ENCODE results near the gene GRB10.
"Not testable (repeated sequence)": the region's sequence is repeated elsewhere in the genome, so short reads cannot be mapped to it uniquely, and the experiment has no call there.

The GRB10 gene

DNA sequence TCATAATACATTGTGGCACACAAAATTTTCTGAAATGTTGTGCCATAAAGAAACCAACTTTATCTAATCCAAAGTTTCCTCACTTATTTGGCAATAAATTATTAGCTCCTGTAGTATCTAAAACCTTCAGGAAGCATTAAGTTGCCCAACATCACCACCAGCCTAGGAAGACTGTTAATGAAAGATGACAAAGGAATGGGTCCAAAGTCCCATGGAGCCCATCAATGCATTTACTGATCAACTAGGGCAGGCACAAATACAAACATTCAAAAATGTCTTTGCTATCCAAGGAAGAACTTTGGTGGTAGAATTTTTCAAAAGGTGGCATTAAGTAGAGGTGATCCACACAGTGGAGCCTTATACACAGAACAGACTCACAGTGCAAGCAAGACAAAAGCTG, 4.5 kb downstream of the GRB10 start:
- no peak for DNase-seq (ENCODE audit: low spot score)

DNA sequence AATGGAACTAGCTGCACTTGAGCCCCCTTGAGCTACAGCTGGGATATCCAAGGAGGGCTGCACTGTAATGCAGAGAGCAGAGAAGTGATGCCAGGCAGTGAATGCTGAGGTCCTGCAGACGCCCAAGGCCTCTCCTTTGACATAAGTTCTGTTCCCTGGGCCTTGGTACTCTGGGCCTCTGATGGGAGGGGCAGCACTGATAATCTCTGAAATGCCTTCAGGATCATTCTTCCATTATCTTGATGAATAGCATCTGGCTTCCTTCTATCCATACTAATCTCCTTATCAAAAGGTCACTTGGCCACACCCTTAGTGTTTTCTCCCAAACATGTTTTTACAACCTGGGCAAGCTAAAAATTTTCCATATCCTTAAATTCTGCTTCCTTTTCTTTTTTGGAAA, 6.9 kb downstream of the GRB10 start:
- DNase-seq (ENCODE audit: low spot score): no peak

DNA sequence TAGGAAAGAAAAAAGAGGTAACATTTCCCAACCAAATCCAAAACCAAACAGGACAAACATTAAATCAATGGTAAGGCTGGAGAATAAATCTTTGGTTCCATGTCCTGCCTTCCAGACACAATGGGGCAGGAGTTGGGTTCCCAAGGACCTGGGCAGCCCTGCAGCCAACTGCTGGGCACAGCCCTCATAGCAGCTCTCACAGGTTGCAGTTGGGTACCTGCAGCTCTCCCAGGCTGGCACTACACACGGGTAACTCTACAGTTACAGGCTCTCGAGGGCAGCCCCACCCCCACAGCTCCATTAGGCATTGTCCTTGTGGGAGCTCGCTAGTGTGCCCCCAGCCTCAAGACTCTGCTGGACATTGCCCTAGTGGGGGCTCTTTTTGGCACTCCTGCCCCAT, 7.5 kb downstream of the GRB10 start:
- DNase-seq (ENCODE audit: low spot score): no peak

DNA sequence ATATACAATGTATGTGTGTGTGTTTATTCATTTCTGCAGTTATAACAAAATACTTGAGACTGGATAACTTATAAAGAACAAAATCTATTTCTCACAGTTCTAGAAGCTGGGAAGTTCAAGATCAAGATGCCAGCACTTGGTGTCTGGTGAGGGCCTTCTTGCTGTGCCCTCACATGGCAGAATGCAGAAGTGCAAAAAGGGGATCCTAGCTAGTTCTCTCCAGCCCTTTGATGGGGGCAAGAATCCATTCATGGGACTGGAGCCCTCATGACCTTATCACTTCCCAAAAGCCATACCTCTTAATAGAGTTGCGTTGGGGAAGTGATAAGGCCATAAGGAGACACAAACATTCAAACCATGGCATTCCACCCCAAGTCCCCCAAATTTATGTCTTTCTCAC, 8.4 kb downstream of the GRB10 start:
- no peak for DNase-seq (ENCODE audit: low spot score)

DNA sequence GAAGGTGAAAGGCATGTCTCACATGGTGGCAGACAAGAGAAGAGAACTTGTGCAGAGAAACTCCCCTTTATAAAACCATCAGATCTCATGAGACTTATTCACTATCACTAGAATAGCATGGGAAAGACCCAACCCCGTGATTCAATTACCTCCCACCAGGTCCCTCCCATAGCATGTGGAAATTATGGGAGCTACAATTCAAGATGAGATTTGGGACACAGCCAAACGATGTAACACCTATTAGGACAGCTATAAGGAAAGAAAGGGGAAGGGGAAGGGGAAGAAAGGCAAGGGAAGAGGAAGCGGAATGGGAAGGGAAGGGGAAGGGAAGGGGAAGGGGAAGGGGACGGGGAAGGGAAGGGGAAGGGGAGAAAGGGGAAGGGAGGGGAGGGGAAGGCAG, 9.6 kb downstream of the GRB10 start:
- not testable (repeated sequence) for DNase-seq (ENCODE audit: low spot score)

DNA sequence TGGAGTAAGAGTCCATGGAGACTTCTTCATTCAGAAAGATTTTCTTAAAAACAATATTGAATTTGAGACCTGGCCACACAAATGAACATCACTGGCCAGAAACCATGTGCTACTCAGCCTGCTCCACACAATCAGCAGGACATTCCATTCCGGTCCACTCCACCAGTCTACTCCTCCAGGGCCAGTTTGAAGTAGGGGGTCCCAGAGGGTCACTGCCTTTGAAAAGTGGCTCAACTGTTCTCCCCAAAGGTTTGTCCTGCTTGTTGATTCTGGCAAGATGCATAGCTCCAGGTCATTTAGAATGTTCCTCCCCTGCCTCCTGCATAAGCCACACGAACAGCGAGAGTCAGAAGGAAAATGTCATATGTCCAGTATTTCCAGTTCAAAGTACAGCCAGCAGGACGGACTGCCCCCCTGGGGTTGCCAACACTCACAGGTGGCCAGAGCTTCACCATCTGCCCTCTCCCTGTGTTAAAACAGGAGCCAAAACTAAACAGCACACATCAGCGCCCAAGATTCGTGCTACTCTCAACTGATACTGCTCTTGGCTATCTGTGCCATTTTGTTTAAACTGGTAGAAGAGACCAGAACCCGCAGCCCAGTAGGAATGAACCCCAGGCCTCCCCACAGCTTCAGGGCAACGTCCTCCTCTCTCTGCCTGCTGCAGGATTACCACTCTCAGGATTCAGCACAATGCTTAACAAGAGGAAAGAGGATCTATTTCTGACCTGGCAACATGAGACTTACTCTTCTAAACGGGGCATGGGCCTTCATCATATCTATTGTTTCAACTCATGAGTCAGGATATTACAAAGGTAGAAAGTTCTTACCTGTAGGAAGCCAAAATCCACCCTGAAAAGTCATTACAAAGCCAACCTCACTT, 11.3 kb downstream of the GRB10 start:
- DNase-seq (ENCODE audit: low spot score): no peak

DNA sequence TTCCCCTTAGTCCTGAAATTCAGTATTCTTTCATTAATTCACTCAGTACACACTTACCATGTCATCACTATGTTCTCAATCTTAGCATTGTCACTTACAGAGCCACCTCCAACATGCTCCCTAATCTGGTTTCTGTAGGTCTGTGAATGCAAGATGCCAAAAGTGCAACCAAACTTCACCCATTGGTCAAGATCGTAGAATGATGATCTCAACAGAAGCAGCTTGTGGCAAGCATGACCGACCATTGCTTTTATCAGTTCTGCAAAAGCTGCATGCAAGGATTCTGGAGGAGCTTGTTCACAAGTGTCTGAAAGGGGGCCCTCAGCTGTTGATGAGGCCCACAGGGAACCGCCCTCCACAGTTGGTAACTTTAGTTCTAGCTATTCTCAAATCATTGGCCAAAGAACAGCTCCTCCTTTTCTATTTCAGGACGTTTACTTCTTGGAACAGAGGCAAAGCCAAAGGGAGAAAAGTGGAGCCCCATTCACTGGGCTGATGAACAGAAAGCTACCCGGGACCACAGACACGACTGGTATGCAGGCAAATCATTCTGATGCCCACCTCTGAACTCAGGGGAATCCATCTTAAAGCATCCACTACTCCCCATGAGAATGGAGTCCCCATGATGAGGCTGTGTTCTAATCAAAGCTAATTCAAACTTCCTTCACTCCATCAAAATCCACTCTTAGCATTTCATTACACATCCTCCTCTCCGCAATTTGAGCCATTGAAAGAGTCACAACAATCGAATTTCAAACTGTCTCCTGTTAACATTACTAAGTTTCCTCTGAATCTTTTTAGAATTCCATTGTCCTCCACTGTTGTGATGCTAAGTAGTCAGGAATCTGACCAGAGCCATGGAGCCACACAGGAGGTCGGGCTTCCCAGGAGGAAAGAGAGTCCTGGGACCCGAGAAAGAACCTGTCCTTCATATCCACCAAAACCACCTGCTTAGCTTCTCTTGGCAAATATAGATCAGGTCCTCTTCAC, 13.9 kb downstream of the GRB10 start:
- DNase-seq (ENCODE audit: low spot score): no peak

DNA sequence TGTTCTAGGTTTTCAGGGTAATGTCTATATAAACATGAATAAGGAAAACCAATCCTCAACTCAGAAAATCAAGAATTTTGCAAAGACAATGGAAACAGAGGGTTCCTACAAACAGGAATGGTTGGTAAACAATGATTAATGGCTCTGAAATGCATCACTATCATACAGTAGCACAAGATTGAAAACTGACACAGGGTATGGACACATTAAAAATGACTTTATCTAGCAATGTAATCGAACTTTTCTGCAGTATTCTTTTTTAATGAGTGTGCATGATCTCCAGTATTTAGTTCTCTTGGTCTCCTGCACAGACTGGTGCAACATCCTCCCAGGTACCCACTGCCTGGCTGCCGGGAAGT, 15.9 kb downstream of the GRB10 start:
- DNase-seq (ENCODE audit: low spot score): no peak

DNA sequence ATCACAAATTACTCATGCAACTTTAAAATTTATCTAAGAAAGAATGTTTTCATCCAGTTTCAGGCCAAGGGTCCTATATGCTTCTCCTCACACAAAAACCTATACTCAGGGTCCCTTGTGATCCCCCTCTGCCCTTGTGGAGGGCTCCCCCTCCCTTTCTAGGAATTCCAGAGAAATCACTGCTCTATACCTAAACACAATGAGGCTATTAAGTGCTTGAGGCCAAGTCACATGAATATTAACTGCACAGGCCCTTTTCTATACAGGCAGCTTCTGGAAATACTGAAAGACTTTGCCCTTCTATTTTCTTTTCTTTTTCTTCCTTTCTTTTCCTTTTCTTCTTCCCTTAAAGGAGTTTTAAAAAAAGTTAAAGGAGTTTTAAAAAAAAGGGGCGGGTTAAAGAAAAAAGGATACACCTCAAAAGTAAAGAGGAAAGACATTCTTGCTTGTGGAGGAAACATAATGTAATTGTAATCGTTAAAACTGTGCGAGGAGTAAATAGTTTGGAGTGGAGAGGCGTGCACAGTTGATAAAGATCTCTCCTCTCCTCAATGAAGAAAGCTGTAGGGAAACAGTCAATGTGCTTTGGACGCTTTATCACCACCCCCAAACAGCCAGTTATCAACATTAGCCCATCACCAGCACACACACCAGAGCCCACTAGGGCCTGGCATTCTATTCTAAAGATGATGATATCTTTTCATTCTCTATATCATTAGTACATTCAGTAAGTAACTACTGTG, 16.4 kb downstream of the GRB10 start:
- DNase-seq (ENCODE audit: low spot score): no peak

DNA sequence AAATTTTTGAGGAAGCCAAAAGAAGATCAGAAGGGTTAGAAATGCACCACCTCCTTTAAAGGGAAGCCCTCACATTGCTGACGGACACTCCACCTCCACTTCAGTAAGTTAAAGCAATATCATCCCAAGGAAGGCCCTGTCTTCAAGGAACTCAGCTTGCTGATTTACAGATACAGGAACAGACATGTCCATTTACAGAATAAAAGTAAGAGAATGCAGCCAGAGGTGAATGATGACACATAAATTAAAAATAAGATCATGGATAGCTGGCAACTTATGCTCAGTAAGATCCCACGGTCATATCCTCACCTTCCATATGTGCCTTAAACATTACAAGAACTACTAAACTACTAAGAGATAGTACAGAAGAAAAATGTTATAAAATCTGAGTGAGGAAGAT, 20.4 kb downstream of the GRB10 start:
- no peak for DNase-seq (ENCODE audit: low spot score)

DNA sequence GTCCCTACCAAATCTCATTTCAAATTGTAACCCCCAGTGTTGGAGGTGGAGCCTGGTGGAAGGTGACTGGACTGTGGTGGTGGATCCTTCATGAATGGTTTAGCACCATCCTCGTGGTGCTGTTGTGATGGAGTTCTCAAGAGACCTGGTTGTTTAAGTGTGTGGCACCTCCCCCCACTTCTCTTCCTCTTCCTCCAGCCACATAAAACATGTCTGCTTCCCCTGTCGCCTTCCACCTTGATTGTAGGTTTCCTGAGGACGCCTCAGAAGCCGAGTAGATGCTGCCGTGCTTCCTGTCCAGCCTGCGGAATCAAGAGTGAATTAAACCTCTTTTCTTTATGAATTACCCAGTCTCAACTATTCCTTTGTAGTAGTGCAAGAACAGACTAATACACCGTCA, 21.0 kb downstream of the GRB10 start:
- DNase-seq (ENCODE audit: low spot score): no peak

DNA sequence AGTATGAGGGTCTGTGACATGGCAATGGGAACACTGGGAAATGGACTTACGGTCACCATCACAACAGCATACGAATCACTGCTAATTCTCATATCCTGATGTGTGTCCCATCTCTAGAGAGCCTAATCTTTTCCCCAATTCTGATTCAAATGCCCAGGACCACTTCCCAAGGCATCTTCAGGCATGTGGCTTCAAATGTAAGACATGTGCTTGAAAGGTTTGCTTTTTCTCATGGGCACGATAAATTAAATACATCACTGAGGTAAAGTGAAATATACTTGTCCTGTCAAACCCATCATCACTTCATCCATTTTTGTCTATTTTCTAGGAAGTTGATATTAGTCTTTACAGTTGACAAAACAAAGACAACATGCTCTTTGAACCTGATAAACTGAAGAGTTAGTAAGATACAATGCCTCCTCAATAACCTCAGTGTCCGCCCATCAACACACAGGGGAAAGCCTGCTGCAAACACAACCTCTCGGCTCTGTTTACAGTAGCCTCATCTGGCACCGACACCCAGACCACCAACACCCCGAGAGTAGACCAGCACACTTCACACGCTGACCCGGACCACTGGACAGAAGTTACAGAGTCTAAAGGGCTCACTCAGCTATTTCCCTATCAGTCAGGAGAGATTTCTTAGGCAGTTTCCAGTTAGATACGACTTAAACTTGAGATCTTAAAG, 24.8 kb downstream of the GRB10 start:
- no peak for DNase-seq (ENCODE audit: low spot score)

DNA sequence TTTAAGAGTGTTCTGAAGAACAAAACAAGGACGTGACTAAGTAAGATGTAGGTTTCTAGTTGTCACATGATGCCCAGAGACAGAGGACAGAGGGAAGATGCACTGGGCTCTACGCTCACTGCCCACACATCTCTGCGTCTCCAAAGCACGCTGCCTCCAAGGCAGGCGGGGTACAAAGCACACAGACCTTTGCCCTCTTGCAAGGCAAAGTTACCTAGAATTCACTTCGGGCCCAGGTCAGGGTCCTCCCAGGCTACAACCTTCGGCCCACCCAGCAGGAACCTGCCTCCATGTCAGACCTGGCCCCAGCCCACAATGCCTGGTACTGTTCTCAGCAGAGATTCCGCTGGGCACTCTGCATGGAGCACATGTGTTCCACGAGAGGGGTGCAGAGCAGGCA, 26.5 kb downstream of the GRB10 start:
- DNase-seq (ENCODE audit: low spot score): no peak

DNA sequence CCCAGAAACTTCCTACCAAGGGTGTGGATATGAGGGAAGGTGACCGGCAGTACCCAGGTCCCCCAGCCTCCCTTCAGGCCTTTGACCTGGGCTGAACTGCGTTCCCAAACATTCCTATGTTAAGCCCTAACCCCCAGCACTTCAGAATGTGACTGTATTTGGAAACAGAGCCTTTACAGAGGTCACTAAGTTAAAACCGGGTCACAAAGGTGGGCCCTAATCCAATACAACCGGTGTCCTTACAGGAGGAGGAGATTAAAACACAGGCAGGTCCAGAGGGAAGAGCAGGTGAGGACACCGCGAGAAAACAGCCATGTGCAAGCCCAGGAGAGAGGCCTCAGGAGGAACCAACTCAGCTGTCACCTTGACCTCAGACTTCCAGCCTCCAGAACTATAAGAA, 28.0 kb downstream of the GRB10 start:
- DNase-seq (ENCODE audit: low spot score): no peak

DNA sequence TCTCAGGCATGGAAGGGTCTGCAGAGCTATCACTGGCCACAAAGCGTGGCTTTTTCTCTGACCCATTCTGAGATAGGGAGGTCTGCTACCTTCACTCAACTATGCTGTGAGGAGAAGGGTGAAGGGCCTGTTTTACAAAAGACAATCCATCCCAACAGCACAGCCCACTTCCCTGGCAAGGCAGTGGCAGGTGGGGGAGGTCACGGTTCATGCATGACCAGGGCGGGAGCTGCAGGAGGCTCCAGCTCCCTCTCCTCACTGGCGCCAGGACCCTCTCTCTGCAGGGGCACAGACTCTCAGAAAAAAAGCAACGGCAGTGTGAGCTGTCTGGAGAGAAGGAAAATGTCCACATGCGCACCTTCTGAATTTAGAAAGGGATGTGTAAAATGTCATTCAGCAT, 28.5 kb downstream of the GRB10 start:
- no peak for DNase-seq (ENCODE audit: low spot score)

DNA sequence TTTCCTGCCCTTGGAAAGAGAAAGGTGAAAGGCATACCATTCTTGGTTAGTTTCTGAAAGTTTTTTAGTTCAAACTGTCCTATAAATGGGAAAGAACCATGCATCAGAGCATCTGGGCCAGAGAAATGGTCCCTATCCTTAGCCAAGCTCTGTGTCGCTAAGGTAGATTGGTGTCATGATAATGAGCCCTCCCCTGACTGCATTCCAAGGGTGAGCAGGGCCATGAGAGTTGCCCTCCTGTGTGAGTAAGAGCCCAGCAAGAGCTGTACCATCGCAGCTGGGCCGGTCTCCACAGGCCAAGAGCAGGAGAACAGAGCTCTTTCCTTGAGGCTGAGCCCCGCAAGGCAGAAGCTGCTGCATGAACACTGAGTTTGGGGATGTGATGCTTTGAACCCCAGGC, 30.3 kb downstream of the GRB10 start:
- no peak for DNase-seq (ENCODE audit: low spot score)

DNA sequence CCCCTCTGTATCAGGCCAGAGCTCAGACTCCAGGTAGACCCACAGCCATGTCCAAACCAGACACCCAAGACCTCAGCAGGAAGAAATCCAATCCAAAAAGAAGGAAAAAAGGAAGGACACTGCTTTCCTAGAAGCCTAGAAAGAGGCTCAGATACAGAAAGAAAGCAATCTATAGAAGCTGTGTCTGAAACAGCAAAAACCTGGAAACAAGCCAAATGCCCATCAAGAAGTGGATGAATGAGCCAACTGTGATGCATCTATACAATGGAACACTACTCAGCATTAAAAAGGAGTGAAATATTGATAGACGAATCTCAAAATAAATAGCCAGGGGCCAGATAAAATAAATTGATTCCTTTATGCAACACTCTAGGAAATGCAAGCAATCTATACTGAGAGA, 31.6 kb downstream of the GRB10 start:
- no peak for DNase-seq (ENCODE audit: low spot score)

DNA sequence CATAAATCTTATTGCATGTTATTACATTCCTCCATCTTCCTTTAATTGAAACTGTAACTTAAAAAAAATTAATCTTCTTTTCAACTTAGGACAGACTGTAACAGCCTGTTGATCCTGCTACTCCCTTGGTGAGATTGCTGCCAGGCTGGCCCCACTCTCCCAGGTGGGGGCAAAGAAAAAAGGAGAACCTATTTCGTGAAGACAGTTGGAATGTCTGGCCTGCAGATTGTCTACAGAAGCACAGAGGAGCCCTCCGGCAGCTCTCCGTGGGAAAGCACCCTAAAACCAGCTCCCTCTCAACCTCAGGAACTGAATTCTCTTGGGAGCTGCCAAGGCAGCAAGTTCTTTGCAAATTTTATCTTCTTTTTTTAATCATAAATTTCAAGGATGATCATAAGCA, 32.8 kb downstream of the GRB10 start:
- DNase-seq (ENCODE audit: low spot score): no peak

DNA sequence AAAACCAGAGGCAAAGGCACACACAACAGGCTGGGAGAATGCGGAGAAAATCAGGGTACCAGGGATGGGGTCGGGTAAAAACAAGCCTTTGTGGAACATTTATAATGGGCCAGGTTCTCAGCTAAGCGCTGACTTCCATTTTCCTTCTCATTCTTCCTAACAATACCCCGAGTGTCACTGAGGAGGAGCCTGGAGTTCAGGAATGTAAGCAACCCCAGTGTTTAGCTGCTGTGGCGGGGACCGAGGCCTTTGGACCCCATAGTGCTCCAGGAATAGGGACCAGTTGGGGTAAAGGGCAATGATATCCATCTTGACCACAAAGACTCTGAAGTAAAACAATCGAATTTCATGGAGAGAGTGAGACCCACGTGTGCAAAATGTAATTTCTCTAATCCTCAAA, 34.2 kb downstream of the GRB10 start:
- DNase-seq (ENCODE audit: low spot score): no peak

DNA sequence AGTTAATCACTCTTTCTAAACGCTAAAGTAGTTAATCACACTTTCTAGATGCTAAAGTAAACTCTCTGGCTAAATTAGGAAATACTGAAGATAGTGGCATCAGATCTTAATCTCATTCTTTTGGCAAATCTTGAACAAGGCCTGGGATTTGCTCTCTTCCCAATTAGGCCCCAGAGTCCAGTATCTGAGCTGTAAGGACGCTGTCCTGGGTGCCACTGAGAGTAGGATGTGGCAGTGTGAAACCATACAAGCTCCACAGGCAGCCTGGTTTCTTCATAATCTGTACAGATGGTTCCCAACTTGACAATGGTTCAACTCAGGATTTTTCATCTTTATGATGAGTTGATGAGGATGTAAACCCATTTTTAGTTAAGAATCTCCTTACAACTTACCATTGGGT, 36.9 kb downstream of the GRB10 start:
- no peak for DNase-seq (ENCODE audit: low spot score)

DNA sequence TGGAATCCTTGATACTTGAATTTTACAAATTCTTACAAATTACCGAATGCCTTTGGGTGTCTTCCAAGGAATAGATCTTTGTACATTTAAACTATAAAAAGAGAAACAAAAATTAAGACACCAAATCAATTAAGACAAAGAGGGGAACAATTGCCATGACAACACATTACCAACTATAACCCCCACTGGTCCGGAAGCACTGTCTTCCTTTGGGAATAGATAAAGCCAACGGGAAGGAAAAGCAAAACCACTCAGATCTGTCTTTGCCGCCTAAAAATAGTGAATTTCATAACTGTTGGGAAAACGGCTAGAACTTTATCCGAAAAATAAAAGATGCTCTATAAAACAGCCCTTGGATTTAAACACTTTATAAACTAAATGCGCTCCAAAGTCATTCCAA, 37.4 kb downstream of the GRB10 start:
- no peak for DNase-seq (ENCODE audit: low spot score)

DNA sequence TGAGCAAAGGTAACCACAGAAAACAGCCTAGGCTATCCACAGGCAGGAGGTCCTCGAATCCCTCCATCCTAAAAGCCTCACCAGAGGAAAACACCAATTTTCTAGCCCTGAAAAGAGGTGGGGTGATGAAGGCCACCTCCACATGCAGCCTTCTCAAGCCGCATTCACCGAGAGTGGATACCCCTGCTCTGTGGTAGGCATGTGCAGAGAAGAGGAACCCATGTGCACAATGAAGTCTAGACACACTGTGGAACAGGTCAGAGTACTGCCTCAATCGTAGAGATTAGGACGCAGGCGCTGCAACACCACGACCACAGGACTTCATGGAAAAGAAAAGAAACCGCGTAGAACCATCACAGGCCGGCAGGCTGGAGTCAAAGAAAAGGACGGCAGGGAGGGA, 38.8 kb downstream of the GRB10 start:
- DNase-seq (ENCODE audit: low spot score): no peak
